Myocyte (in vitro differentiated cells): ENCODE data around the gene CCL27. TPM values are rescaled to one million over a fixed set of nuclear protein-coding genes. Genes with fewer than 3 reads are reported as not detected.

ENCODE experiments used
- DNase-seq: peaks from one replicate; pipeline ENCODE4 v3.0.0-alpha.2; 2012; ENCODE audit warnings: low read depth
- total RNA-seq: library from RNA; depleted of rRNA; stranded (reverse); fragments of >200 nt; gene quantifications from 2 replicates; pipeline ENCODE4 v1.2.3, GENCODE V29; 2014

CCL27 gene
- total RNA-seq, 1 donor from 2014 or later: not detected

DNA sequence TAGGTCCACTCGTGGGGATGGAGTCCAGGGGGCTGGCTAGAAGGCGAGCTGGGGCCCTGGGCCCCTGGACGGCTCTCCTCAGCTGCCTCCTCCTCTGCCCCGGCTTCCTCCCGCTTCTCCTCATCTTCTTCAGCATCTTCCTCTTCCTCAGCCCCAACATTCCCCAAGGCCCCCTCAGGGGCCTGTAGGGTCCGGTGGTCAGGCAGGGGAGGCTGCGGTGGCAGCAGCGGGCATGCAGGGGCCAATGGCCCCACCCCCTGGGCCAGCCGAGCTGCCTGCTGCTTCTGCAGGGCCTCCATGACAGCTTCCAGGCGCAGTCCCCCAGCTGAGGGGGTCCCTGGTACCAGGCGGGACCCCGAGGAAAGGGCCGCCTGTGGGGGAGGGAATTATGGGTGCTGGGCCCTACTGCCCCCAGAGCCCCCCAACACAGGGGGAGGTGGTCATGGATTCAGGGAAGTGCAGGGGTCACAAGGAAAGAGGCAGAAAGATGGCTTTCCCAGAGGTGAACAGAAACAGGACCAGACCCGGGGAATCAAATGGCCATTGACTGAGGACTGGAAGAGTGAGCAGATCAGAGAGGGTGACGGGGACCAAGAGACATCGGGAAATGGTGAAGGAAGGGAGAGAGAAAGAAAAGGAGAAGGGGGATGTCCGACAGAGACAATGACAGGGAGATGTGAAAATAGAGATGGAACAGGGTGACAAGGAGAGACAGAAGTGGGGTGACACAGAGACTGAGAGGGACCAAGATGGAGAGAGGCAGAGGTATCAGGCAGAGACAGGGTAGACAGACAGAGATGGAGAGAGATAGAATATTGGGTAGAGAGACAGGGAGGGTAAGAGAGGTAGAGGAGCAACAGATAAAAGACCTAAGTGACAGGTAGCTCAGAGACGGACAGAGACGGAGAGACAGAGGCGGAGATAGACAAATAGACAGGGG, 34.5 kb downstream of the CCL27 start:
- no peak for DNase-seq

DNA sequence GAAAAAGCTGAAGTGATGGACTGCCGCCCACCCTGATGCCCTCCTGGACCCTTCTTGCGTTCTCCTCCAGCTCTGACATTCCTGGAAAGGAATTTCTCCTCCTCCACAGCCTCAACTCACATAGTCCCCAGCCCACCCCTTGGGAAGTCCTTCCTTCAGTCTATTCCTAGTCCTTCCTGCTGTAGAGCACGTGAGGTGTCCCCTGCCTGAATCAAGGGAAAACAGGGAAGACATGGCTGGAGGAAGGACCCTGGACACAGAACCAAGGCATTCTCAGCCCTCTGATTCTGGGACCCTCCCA, 37.3 kb downstream of the CCL27 start:
- DNase-seq: no peak

DNA sequence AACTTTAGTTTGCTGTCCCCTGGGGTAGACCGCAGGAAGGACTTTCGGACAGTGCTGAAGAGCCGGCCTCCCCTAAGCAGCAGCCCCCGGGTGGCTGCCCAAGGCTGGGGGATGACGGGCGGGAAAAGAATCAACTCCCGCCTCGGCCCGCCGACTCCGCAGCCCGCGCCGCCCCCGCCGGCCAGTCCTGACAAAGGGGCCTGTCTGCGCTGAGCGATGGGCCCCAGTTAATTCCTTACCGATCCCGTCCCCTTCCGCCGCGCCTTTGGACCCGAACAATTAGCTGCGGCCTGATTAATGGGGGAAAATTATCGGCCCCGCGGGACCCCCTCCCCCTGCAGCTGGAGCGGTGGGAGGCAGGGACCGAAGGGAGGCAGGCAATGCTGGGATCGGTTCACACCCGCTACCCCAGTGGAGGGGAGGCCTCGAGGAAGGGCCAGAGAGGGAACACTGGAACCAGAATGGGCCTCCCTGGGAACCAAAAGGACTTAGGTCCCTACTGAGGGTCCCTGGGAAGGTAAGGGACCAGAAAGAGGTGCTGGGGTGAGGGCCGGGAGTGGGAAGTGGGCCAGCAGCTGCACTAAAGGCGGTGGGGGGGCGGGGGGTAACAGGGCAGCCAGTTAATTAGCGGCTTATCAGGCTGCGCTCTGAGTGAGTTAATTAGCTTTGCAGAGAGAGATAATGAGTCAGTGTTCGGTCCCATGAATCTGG, 37.8 kb downstream of the CCL27 start:
- DNase-seq: no peak

DNA sequence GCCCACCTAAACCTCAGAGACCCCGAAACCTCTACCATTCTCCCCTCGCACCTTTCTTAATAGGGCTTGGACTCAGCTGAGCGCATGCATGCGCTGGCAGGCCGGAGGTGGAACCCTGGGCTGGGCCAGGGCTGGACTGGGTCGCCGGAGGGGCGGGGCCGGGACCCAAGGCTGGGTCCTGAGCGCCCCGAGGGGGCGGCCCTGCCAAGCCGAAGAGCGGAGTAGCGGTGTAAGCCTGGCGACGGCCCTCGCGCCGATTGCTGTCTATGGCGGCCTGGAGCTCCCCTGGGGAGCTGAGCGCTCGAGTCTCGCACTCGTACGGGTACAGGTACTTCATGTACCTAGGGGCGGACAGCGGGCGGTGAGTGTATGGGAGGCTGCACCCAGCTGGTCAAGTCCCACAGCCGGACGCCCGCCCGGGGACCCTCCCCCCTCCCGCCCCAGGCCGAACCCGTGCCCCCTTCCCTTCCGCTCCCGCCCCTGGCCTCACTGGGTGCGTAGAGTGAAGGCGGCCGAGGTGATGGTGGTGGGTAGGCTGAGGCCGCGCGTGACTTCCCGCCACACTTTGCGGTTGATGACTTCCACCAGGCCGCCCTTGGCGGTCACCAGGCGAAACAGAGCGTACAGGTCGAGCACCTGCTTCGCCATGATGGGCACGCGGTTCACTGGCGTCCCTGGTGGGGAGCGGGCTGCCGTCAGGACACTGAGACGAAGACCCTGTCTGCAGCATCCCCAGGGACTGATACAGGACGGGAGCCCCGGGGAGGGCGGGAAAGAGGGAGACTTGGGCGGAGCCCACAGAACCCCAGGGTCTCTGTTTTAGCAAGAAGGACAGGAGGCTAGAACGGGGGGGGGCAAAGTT, 38.9 kb downstream of the CCL27 start:
- DNase-seq: no peak

DNA sequence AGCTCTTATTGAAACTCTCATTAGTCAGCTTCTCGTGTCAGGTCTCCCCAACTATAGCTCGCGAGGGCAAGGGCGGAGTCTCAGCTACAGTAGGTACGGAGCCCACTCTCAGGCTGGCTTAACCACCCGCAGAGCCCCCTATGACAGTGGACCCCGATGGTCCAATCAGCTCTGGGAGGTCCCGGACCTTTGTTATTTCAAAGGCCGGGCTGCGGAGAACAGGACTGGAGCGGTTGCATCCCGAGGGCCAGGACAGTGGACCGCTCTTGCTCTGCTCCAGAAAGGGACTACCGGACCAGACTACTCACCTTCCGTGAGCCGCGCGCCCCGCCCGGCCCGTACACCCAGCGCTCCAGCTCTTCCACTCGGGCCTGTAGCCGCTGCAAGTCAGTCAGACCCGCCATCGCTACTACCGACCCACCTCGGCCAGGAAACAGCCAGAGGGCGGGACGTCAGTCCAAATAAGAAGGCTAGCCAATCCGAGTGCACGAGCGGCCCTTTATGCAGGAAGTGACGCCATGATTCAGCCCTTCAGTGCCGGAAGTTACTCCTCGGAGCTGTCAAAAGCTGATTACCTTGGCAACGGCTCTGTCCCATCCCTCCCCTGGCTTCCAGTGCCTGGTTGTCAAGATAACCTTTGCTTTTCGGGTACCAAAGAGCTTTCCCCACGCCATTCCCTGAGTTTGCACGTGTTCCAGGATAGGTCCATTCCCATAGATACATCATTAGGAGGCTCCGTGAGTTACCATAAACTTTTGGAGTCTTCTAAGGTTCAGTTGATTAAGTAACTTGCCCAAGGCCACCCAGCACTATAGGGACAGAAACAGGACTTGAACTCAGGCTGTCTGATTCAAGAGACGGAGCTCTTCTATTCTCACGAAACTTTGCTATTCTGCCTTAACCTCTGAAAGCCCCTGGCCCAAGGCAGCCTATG, 42.1 kb downstream of the CCL27 start, which contains the start of gene DCTN3:
TSS of gene DCTN3 (minus strand) at position 435 of the 934 bp plus-strand sequence. CDS start at position 404, 31 bp downstream.
- peak; percentile 95 for DNase-seq

DNA sequence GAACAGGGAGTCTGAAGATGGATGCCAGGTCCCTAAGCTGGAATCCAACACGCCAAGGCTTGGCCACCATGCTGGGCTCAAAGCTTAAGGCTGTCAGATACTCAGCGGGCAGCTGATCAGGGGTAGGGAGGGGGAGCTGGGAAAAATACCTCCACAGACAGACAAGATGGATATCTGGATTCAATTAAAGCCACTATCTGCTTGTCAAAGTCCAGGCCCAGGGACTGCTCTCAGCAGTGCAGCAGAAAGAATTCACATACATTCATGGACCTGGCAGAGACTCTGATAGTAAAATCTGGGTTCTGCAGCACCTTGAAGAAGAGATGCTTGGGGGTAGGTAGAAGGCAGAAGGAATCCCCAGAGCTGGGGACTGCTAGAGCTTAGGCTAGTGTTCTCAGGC, 47.3 kb downstream of the CCL27 start:
- DNase-seq: no peak

DNA sequence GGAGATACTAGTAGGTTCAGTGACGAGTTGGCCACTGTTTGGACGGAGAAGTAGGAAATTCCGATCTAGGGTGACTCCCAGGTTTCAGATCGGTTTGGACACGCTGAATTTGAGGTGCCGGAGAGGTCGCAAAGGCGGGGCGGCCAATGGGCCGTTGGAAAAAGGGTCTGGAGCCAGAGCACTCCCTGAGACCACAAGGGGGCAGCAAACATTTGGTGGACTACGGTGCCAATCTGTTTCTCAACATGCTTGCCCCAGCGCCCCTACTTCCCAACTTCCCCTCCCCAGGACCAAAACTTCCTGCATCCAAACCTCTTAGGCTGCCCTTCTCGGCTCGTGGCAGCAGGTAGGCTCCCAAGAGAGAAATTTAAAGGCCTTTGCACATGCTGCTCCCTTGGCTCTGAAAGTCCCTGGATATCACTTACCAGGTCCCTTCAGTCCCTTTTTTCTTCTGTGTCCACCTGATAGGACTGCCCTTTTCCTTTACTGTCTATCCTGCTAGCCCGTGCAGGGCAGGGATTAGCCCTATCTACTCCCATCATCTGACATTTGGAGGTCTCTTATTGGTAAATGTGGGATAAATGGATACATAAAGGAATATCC, 49.6 kb downstream of the CCL27 start:
- peak; percentile 90 for DNase-seq

Other genes starting within 250 kb of the CCL27 start
- gene FAM219A, start 204.1 kb downstream of the CCL27 start, total RNA-seq: 18.9 and 19.2 TPM in 2 replicates
- gene DNAI1, start 203.9 kb downstream of the CCL27 start, total RNA-seq: 0.13 TPM in 1 of 2 replicates, not detected in the other
- gene ENHO, start 139.7 kb downstream of the CCL27 start, total RNA-seq: 0.21 and 0.35 TPM in 2 replicates
- 0.05 TPM in 1 of 2 replicates, not detected in the other for gene CNTFR, start 72.9 kb downstream of the CCL27 start, total RNA-seq
- gene RPP25L, start 50.6 kb downstream of the CCL27 start, total RNA-seq: 26.1 and 39.4 TPM in 2 replicates
- gene DCTN3, start 42.2 kb downstream of the CCL27 start, total RNA-seq: 57.2 and 98.8 TPM in 2 replicates
- 0.16 TPM in 1 of 2 replicates, not detected in the other for gene ARID3C, start 33.6 kb downstream of the CCL27 start, total RNA-seq
- 103 and 122 TPM in 2 replicates for gene SIGMAR1, start 24.9 kb downstream of the CCL27 start, total RNA-seq
- gene GALT, start 16.0 kb downstream of the CCL27 start, total RNA-seq: 22.9 and 24.0 TPM in 2 replicates
- gene IL11RA, start 10.5 kb downstream of the CCL27 start, total RNA-seq: 11.8 and 16.0 TPM in 2 replicates
- not detected in 2 replicates for gene CCL19, start 28.6 kb upstream of the CCL27 start, total RNA-seq
- not detected in 2 replicates for gene CCL21, start 47.5 kb upstream of the CCL27 start, total RNA-seq